ENCODE data around the gene RAD1.

RAD1 gene

GRCh38 chr5:34915856-34916192 is 520 bp upstream of the RAD1 start:
- peak; percentile 47 for DNase-seq (ENCODE audit: low read depth)
- H3K4me1 ChIP-seq (ENCODE audit: control insufficient read depth, insufficient read depth, low read length), result peaks cover 44% of the 10 kb centered on the region
- peak overlapping the region; percentile 94 for H3K4me3 ChIP-seq (ENCODE audit: low read length)
- no peaks in the 10 kb centered on the region for H3K9me3 ChIP-seq (ENCODE audit: control insufficient read depth, low read length)
- H3K27me3 ChIP-seq (replicated peaks; ENCODE audit: control insufficient read depth, insufficient read depth, low read length), result no peaks in the 10 kb centered on the region
- peaks cover 32% of the 10 kb centered on the region for H3K36me3 ChIP-seq (ENCODE audit: control insufficient read depth, insufficient read depth, low read length, severe bottlenecking)
- peak overlapping the region; percentile 95 for H3K9ac ChIP-seq (ENCODE audit: low read length)

GRCh38 chr5:34914671-34915138 is 599 bp downstream of the RAD1 start:
- H3K4me1 ChIP-seq (ENCODE audit: control insufficient read depth, insufficient read depth, low read length), result peaks cover 47% of the 10 kb centered on the region
- H3K9ac ChIP-seq (ENCODE audit: low read length), result peak overlapping the region; percentile 95
- H3K4me3 ChIP-seq (ENCODE audit: low read length), result peak overlapping the region; percentile 94
- no peaks in the 10 kb centered on the region for H3K27me3 ChIP-seq (replicated peaks; ENCODE audit: control insufficient read depth, insufficient read depth, low read length)
- DNase-seq (ENCODE audit: low read depth), result peak; percentile 56
- H3K9me3 ChIP-seq (ENCODE audit: control insufficient read depth, low read length), result no peaks in the 10 kb centered on the region
- peaks cover 27% of the 10 kb centered on the region for H3K36me3 ChIP-seq (ENCODE audit: control insufficient read depth, insufficient read depth, low read length, severe bottlenecking)

- H3K9me3 ChIP-seq (ENCODE audit: control insufficient read depth, low read length), result no peaks in the 10 kb centered on the region
- peaks cover 47% of the 10 kb centered on the region for H3K4me1 ChIP-seq (ENCODE audit: control insufficient read depth, insufficient read depth, low read length)
- H3K9ac ChIP-seq (ENCODE audit: low read length), result peak overlapping the region; percentile 95
- DNase-seq (ENCODE audit: low read depth), result peak; percentile 84
- H3K27me3 ChIP-seq (replicated peaks; ENCODE audit: control insufficient read depth, insufficient read depth, low read length), result no peaks in the 10 kb centered on the region
- peak overlapping the region; percentile 94 for H3K4me3 ChIP-seq (ENCODE audit: low read length)
- peaks cover 37% of the 10 kb centered on the region for H3K36me3 ChIP-seq (ENCODE audit: control insufficient read depth, insufficient read depth, low read length, severe bottlenecking)
These were observed 2.2 kb downstream of the RAD1 start for GRCh38 chr5:34913072-34913471.

GRCh38 chr5:34905564-34905963 is 9.7 kb downstream of the RAD1 start:
- peak; percentile 56 for DNase-seq (ENCODE audit: low read depth)
- H3K36me3 ChIP-seq (ENCODE audit: control insufficient read depth, insufficient read depth, low read length, severe bottlenecking), result peaks cover 40% of the 10 kb centered on the region
- no peak overlapping the region for H3K4me3 ChIP-seq (ENCODE audit: low read length)
- H3K9me3 ChIP-seq (ENCODE audit: control insufficient read depth, low read length), result no peaks in the 10 kb centered on the region
- no peaks in the 10 kb centered on the region for H3K27me3 ChIP-seq (replicated peaks; ENCODE audit: control insufficient read depth, insufficient read depth, low read length)
- H3K9ac ChIP-seq (ENCODE audit: low read length), result no peak overlapping the region
- H3K4me1 ChIP-seq (ENCODE audit: control insufficient read depth, insufficient read depth, low read length), result peaks cover under 1% of the 10 kb centered on the region

- Histone ChIP-seq H3K9me3 (ENCODE audit: control insufficient read depth, low read length) (no peaks in the 10 kb centered on the region), H3K4me3 (ENCODE audit: low read length) (no peak overlapping the region), H3K9ac (ENCODE audit: low read length) (no peak overlapping the region), H3K27me3 (replicated peaks; ENCODE audit: control insufficient read depth, insufficient read depth, low read length) (no peaks in the 10 kb centered on the region), H3K36me3 (ENCODE audit: control insufficient read depth, insufficient read depth, low read length, severe bottlenecking) (peaks cover 25% of the 10 kb centered on the region), H3K4me1 (ENCODE audit: control insufficient read depth, insufficient read depth, low read length) (no peaks in the 10 kb centered on the region)
- DNase-seq (ENCODE audit: low read depth), result no peak
These were observed 12.0 kb downstream of the RAD1 start for GRCh38 chr5:34903260-34903659.

- Histone ChIP-seq H3K36me3 (ENCODE audit: control insufficient read depth, insufficient read depth, low read length, severe bottlenecking) (peaks cover 12% of the 10 kb centered on the region), H3K27me3 (replicated peaks; ENCODE audit: control insufficient read depth, insufficient read depth, low read length) (no peaks in the 10 kb centered on the region), H3K4me3 (ENCODE audit: low read length) (no peak overlapping the region), H3K9ac (ENCODE audit: low read length) (no peak overlapping the region), H3K9me3 (ENCODE audit: control insufficient read depth, low read length) (no peaks in the 10 kb centered on the region), H3K4me1 (ENCODE audit: control insufficient read depth, insufficient read depth, low read length) (peaks cover 11% of the 10 kb centered on the region)
- DNase-seq (ENCODE audit: low read depth), result no peak
These were observed 14.7 kb downstream of the RAD1 start for GRCh38 chr5:34900652-34901051.

GRCh38 chr5:34899066-34899465 is 16.2 kb downstream of the RAD1 start:
- Histone ChIP-seq H3K4me3 (ENCODE audit: low read length) (no peak overlapping the region), H3K27me3 (replicated peaks; ENCODE audit: control insufficient read depth, insufficient read depth, low read length) (no peaks in the 10 kb centered on the region), H3K4me1 (ENCODE audit: control insufficient read depth, insufficient read depth, low read length) (peaks cover 15% of the 10 kb centered on the region), H3K9me3 (ENCODE audit: control insufficient read depth, low read length) (no peaks in the 10 kb centered on the region), H3K9ac (ENCODE audit: low read length) (no peak overlapping the region), H3K36me3 (ENCODE audit: control insufficient read depth, insufficient read depth, low read length, severe bottlenecking) (peaks cover 8% of the 10 kb centered on the region)
- DNase-seq (ENCODE audit: low read depth), result no peak

GRCh38 chr5:34898258-34898895 is 16.9 kb downstream of the RAD1 start:
- H3K9ac ChIP-seq (ENCODE audit: low read length), result no peak overlapping the region
- H3K4me1 ChIP-seq (ENCODE audit: control insufficient read depth, insufficient read depth, low read length), result peaks cover 15% of the 10 kb centered on the region
- peaks cover 8% of the 10 kb centered on the region for H3K36me3 ChIP-seq (ENCODE audit: control insufficient read depth, insufficient read depth, low read length, severe bottlenecking)
- H3K9me3 ChIP-seq (ENCODE audit: control insufficient read depth, low read length), result no peaks in the 10 kb centered on the region
- H3K4me3 ChIP-seq (ENCODE audit: low read length), result no peak overlapping the region
- peak; percentile 92 for DNase-seq (ENCODE audit: low read depth)
- H3K27me3 ChIP-seq (replicated peaks; ENCODE audit: control insufficient read depth, insufficient read depth, low read length), result no peaks in the 10 kb centered on the region

- Histone ChIP-seq H3K27me3 (replicated peaks; ENCODE audit: control insufficient read depth, insufficient read depth, low read length) (no peaks in the 10 kb centered on the region), H3K9ac (ENCODE audit: low read length) (no peak overlapping the region)
These were observed 17.7 kb downstream of the RAD1 start for GRCh38 chr5:34897646-34898045.

GRCh38 chr5:34895641-34896419 is 19.5 kb downstream of the RAD1 start:
- DNase-seq (ENCODE audit: low read depth), result peak; percentile 70
- Histone ChIP-seq H3K9me3 (ENCODE audit: control insufficient read depth, low read length) (no peaks in the 10 kb centered on the region), H3K27me3 (replicated peaks; ENCODE audit: control insufficient read depth, insufficient read depth, low read length) (no peaks in the 10 kb centered on the region), H3K4me3 (ENCODE audit: low read length) (no peak overlapping the region), H3K36me3 (ENCODE audit: control insufficient read depth, insufficient read depth, low read length, severe bottlenecking) (peaks cover 4% of the 10 kb centered on the region), H3K4me1 (ENCODE audit: control insufficient read depth, insufficient read depth, low read length) (peaks cover 27% of the 10 kb centered on the region), H3K9ac (ENCODE audit: low read length) (no peak overlapping the region)

More at GRCh38 chr5:34897646-34898045, 17.7 kb downstream of the RAD1 start:
- Histone ChIP-seq H3K4me3 (ENCODE audit: low read length) (no peak overlapping the region), H3K36me3 (ENCODE audit: control insufficient read depth, insufficient read depth, low read length, severe bottlenecking) (peaks cover 7% of the 10 kb centered on the region), H3K9me3 (ENCODE audit: control insufficient read depth, low read length) (no peaks in the 10 kb centered on the region), H3K4me1 (ENCODE audit: control insufficient read depth, insufficient read depth, low read length) (peaks cover 15% of the 10 kb centered on the region)
- DNase-seq (ENCODE audit: low read depth), result peak; percentile 63

GRCh38 chr5:34894716-34895115 is 20.6 kb downstream of the RAD1 start:
- H3K9me3 ChIP-seq (ENCODE audit: control insufficient read depth, low read length), result no peaks in the 10 kb centered on the region
- H3K4me3 ChIP-seq (ENCODE audit: low read length), result no peak overlapping the region
- H3K27me3 ChIP-seq (replicated peaks; ENCODE audit: control insufficient read depth, insufficient read depth, low read length), result no peaks in the 10 kb centered on the region

More at GRCh38 chr5:34894716-34895115, 20.6 kb downstream of the RAD1 start:
- H3K4me1 ChIP-seq (ENCODE audit: control insufficient read depth, insufficient read depth, low read length), result peaks cover 27% of the 10 kb centered on the region
- no peak for DNase-seq (ENCODE audit: low read depth)
- H3K9ac ChIP-seq (ENCODE audit: low read length), result no peak overlapping the region
- peaks cover 1% of the 10 kb centered on the region for H3K36me3 ChIP-seq (ENCODE audit: control insufficient read depth, insufficient read depth, low read length, severe bottlenecking)
